Suprapubic skin (tissue), 4 donors: ENCODE results near the gene TNIP1. TPM values are rescaled to one million over a fixed set of nuclear protein-coding genes. Genes with fewer than 3 reads are reported as not detected.

Experiments
- DNase-seq, 2 donors: peaks; one replicate each; pipeline ENCODE4 v3.0.0-alpha.2; 2019; ENCODE audit warnings: low spot score in 2 of 2
- H3K27ac ChIP-seq: fragments of 200-600 bp; sonication (generic); one replicate; pipeline ENCODE4 v1.5.1; 2019
- H3K27me3 ChIP-seq: fragments of 200-600 bp; sonication (generic); one replicate; pipeline ENCODE4 v1.5.1; 2019
- H3K36me3 ChIP-seq: fragments of 200-600 bp; sonication (generic); one replicate; pipeline ENCODE4 v1.5.1; 2019
- H3K4me1 ChIP-seq: fragments of 200-600 bp; sonication (generic); one replicate; pipeline ENCODE4 v1.5.1; 2019
- H3K4me3 ChIP-seq: fragments of 200-600 bp; sonication (generic); one replicate; pipeline ENCODE4 v1.5.1; 2019; ENCODE audit warnings: mild to moderate bottlenecking
- H3K9me3 ChIP-seq: fragments of 200-600 bp; sonication (generic); one replicate; pipeline ENCODE4 v1.5.1; 2019
- EP300 ChIP-seq: sonication (generic); formaldehyde crosslinking; IDR thresholded peaks from one replicate; pipeline ENCODE4 v1.6.1; 2017; ENCODE audit warnings: antibody characterized with exemption
- POLR2A ChIP-seq, 2 donors: fragments of 450-650 bp; IDR thresholded peaks; one replicate each; pipeline ENCODE4 v1.6.1; 2017; ENCODE audit warnings: antibody characterized with exemption in 2 of 2, mild to moderate bottlenecking in 2 of 2, moderate library complexity in 2 of 2
- POLR2AphosphoS5 ChIP-seq, 3 donors: sonication (generic); formaldehyde crosslinking; IDR thresholded peaks; one replicate each; pipeline ENCODE4 v1.6.1; 2017; ENCODE audit warnings: antibody characterized with exemption in 3 of 3
- WGBS: methylation state at CpG from one replicate; pipeline ENCODE4 v1.1.5; 2018; 5-methylcytosine and 5-hydroxymethylcytosine counted together
- total RNA-seq, 4 donors: library from RNA; depleted of rRNA; stranded (reverse); fragments of >200 nt; gene quantifications; one replicate each; pipeline ENCODE4 v1.1.0, GENCODE V29; 2016
- TF ChIP-seq, protein P1 (sequence below), 2 donors: fragments of 200-600 bp in 1 of 2; fragments of 450-650 bp in 1 of 2; sonication (generic) in 1 of 2; IDR thresholded peaks; one replicate each; pipeline ENCODE4 v1.5.1; 2016 to 2019; ENCODE audit warnings: antibody characterized with exemption in 2 of 2, mild to moderate bottlenecking in 1 of 2, moderate library complexity in 1 of 2

Gene TNIP1
- total RNA-seq, 4 donors from 2014 or later, result 47.5 to 94.7 (median 70.9) TPM

DNA sequence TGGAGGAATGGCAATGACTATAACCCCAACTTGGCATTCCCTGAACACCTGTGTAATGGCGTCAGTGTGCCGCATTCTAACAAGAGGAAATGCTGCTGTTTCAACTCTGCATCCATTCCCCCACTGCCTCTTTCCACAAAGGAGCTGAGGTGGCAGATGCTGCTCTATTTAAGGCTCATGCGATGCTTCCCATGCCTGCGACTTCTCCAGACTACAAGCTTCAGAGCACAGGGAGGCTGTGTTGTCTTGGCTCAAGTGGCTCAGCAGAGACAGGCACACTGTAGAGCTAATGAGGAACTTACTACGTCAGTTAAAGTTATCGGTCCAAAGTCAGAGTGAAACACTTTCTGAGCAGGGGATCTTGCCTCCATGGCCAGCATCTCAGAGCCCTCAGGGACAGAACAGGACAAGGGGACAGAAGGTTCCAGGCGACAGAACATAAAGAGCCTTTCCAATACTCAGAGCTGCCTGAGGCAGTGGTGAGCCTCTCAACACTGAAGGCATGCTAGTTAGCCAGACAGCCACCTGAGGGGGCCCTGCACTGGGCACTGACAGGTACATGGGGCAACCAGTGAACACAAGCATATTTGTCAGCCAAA, 21.8 kb downstream of the TNIP1 start:
- Histone ChIP-seq H3K27ac (no peak overlapping the region), H3K9me3 (no peaks in the 10 kb centered on the region), H3K4me3 (no peak overlapping the region), H3K36me3 (peaks cover 94% of the 10 kb centered on the region), H3K27me3 (no peaks in the 10 kb centered on the region), H3K4me1 (peaks cover 28% of the 10 kb centered on the region)
- TF ChIP-seq POLR2A (IDR thresholded peaks at IDR 0.05), result no peak
- no peak for TF ChIP-seq EP300
- no peak for TF ChIP-seq POLR2AphosphoS5 (IDR thresholded peaks at IDR 0.05)
- DNase-seq, result no peak
- WGBS, result 87% methylated on average over 7 of the region's 7 CpGs

DNA sequence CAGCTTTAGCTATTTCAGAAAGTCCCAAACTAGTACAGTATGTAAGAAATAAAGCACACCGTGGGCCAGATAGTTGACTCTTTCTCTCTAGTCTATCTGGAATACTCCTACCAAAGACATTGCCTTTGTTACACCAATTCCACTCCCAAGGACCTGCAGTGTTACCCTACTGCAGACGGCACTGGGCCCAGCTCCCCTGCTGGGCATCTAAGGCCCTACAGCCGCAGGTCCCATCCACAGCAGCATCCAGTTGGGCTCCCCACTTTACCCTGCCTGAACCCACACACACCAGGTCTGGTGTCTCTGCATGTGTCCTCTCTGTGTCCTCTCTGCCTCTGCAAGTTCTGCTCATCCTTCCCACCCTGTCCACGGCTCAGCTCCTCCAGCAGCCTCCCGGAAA, 22.5 kb downstream of the TNIP1 start:
- Histone ChIP-seq H3K27me3 (no peaks in the 10 kb centered on the region), H3K27ac (no peak overlapping the region), H3K36me3 (peaks cover 94% of the 10 kb centered on the region), H3K4me3 (no peak overlapping the region), H3K9me3 (no peaks in the 10 kb centered on the region), H3K4me1 (peaks cover 22% of the 10 kb centered on the region)
- DNase-seq, result no peak
- 95% methylated on average over 5 of the region's 5 CpGs for WGBS
- TF ChIP-seq POLR2A (IDR thresholded peaks at IDR 0.05) (no peak), EP300 (no peak), POLR2AphosphoS5 (IDR thresholded peaks at IDR 0.05) (no peak)
- TF ChIP-seq, protein P1, sequence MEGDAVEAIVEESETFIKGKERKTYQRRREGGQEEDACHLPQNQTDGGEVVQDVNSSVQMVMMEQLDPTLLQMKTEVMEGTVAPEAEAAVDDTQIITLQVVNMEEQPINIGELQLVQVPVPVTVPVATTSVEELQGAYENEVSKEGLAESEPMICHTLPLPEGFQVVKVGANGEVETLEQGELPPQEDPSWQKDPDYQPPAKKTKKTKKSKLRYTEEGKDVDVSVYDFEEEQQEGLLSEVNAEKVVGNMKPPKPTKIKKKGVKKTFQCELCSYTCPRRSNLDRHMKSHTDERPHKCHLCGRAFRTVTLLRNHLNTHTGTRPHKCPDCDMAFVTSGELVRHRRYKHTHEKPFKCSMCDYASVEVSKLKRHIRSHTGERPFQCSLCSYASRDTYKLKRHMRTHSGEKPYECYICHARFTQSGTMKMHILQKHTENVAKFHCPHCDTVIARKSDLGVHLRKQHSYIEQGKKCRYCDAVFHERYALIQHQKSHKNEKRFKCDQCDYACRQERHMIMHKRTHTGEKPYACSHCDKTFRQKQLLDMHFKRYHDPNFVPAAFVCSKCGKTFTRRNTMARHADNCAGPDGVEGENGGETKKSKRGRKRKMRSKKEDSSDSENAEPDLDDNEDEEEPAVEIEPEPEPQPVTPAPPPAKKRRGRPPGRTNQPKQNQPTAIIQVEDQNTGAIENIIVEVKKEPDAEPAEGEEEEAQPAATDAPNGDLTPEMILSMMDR (IDR thresholded peaks at IDR 0.05), result no peak

DNA sequence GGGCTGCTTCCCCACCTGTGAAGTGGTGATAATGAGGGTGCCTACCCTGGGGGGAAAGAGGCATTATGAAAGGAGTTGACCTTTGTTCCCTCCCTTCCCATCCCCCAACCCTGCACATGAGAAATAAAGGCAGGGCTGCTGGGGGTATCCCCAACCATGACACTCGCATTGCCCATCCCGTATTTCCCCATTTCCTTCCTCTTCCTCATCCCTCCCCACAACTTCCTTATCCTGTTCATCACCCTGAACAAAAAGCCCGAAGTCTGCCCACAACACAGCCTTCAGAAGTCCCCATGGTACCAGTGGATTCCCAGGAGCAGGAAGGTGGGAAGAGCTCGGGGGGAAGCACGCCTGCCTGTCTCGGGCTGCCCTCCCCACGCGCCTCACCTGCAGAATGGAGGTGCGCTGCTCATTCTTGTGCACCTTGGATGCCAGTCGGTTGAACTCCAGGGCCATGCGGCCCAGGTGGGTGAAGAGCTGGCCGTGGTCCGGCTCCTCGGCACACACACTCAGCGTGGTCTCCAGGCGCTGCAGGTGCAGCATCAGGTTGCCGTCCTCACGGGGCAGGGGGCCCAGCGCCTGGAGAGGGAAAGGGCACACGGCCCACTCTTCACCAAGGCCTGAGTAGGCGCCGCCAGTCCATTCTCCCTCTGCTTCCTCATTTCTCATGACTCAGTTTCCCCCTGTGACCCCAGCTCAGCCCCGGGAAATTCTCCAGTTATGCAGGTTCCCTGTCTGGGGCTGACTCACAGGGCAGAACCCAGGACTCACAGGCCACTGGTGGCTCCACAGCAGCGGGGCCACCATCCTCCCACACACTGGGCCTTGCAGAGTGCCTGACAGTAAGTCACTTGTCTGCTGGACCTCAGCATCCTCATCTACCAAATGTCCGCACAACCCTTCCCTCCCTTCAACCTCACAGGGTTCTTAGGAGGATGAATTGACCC, 24.2 kb downstream of the TNIP1 start:
- TF ChIP-seq POLR2AphosphoS5 (IDR thresholded peaks at IDR 0.05), result no peak
- TF ChIP-seq POLR2A (IDR thresholded peaks at IDR 0.05), result no peak
- TF ChIP-seq EP300, result no peak
- TF ChIP-seq, protein P1 (IDR thresholded peaks at IDR 0.05), result no peak
- no peak for DNase-seq
- H3K27ac ChIP-seq, result no peak overlapping the region
- no peak overlapping the region for H3K4me3 ChIP-seq
- no peaks in the 10 kb centered on the region for H3K27me3 ChIP-seq
- WGBS, result 92% methylated on average over 25 of the region's 25 CpGs
- peaks cover 94% of the 10 kb centered on the region for H3K36me3 ChIP-seq
- no peaks in the 10 kb centered on the region for H3K9me3 ChIP-seq
- peaks cover 13% of the 10 kb centered on the region for H3K4me1 ChIP-seq

DNA sequence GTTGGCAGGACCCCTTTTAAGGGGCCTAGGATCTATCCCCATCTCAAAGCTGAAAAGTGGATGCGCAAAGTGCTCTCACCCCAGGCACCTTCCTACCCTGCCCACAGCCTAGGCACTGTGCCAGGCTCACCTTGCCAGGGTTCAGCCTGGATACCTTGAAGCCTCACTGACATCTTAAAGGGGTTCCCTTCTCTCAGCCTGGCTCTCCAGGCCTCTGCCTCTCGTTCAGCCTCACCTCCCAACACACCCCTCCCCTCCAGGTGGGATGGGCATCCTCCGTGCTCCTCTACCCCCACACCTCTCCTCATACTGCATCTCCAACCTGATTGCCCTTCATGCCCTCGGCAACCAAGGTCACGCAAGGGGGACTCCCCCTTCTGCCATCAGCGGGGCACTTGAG, 25.5 kb downstream of the TNIP1 start:
- TF ChIP-seq POLR2A (IDR thresholded peaks at IDR 0.05) (no peak), EP300 (no peak)
- TF ChIP-seq, protein P1 (IDR thresholded peaks at IDR 0.05), result no peak
- Histone ChIP-seq H3K9me3 (no peaks in the 10 kb centered on the region), H3K4me1 (peaks cover 9% of the 10 kb centered on the region), H3K27ac (no peak overlapping the region), H3K4me3 (no peak overlapping the region), H3K36me3 (peaks cover 93% of the 10 kb centered on the region), H3K27me3 (no peaks in the 10 kb centered on the region)
- 86% methylated on average over 6 of the region's 6 CpGs for WGBS
- no peak for DNase-seq

DNA sequence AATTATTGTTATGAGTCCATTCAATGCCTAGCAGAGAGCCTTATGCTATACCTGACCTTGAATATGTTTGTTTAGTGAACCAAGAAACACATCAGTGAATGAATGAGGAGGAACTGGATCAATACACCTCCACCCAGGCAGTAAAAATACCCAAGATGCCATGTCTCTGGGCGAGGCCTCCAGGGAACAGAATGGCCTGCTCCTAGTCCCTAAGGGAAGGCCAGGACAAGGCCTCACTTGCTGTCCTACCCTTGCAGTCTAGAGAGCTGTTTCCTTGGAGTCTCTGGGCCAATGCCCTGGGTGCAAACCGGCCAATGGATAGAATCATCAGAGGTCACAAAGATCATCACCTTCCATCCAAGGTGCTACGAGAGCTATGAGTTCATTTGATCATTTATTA, 26.1 kb downstream of the TNIP1 start:
- H3K4me1 ChIP-seq, result peaks cover 3% of the 10 kb centered on the region
- H3K36me3 ChIP-seq, result peaks cover 93% of the 10 kb centered on the region
- no peak overlapping the region for H3K27ac ChIP-seq
- H3K27me3 ChIP-seq, result no peaks in the 10 kb centered on the region
- H3K4me3 ChIP-seq, result no peak overlapping the region
- no peak for DNase-seq
- no peaks in the 10 kb centered on the region for H3K9me3 ChIP-seq
- TF ChIP-seq EP300 (no peak), POLR2AphosphoS5 (IDR thresholded peaks at IDR 0.05) (no peak), POLR2A (IDR thresholded peaks at IDR 0.05) (no peak)
- TF ChIP-seq, protein P1 (IDR thresholded peaks at IDR 0.05), result no peak
- WGBS, result 89% methylated on average over 3 of the region's 3 CpGs
